K562 (cell line): Measurements from ENCODE around the gene GPRASP1. TPM values are rescaled to one million over a fixed set of nuclear protein-coding genes. Genes with fewer than 3 reads are reported as not detected.

Experiments
- ATF7 ChIP-seq: fragments of 450-650 bp; IDR thresholded peaks from 2 replicates; pipeline ENCODE4 v1.7.1; 2014; ENCODE audit warnings: mild to moderate bottlenecking, moderate library complexity
- BMI1 ChIP-seq: fragments of 150-350 bp; IDR thresholded peaks from 2 replicates; pipeline ENCODE4 v1.6.1; 2014; ENCODE audit warnings: low read length
- CSDE1 ChIP-seq, 2 experiments: fragments of 450-650 bp; IDR thresholded peaks; 2 replicates each; pipeline ENCODE4 v1.6.1; 2016; ENCODE audit warnings: mild to moderate bottlenecking in 1 of 2
- HDAC1 ChIP-seq, 2 experiments: fragments of 450-650 bp; IDR thresholded peaks; 2 replicates each; pipeline ENCODE4 v1.6.1; 2016 to 2017; ENCODE audit warnings: inconsistent platforms in 1 of 2, mild to moderate bottlenecking in 1 of 2, moderate library complexity in 1 of 2
- HLTF ChIP-seq: fragments of 450-650 bp; IDR thresholded peaks from 2 replicates; pipeline ENCODE4 v1.6.1; 2016
- HNRNPL ChIP-seq: fragments of 200-400 bp; formaldehyde crosslinking; IDR thresholded peaks from 2 replicates; pipeline ENCODE4 v1.6.1; 2017; ENCODE audit warnings: low read depth, mild to moderate bottlenecking, low read length
- MIER1 ChIP-seq: fragments of 450-650 bp; IDR thresholded peaks from 2 replicates; pipeline ENCODE4 v1.6.1; 2016; ENCODE audit warnings: antibody characterized with exemption, mild to moderate bottlenecking, low read depth
- NCOA4 ChIP-seq: fragments of 450-650 bp; IDR thresholded peaks from 2 replicates; pipeline ENCODE4 v1.6.1; 2018; ENCODE audit warnings: mild to moderate bottlenecking; ENCODE audit not compliant: partially characterized antibody
- NFIX ChIP-seq: fragments of 250-450 bp; sonication (Bioruptor Pico); IDR thresholded peaks from 2 replicates; pipeline ENCODE4 v1.4.0; 2020; ENCODE audit warnings: low read depth, mild to moderate bottlenecking, moderate library complexity
- PHTF2 ChIP-seq: fragments of 250-450 bp; sonication (Bioruptor Pico); IDR thresholded peaks from 2 replicates; pipeline ENCODE4 v1.5.0; 2021; ENCODE audit warnings: mild to moderate bottlenecking
- PTBP1 ChIP-seq: fragments of 200-400 bp; formaldehyde crosslinking; IDR thresholded peaks from 2 replicates; pipeline ENCODE4 v1.6.1; 2017; ENCODE audit warnings: low read depth, low read length
- SMARCA4 ChIP-seq: fragments of 450-650 bp; IDR thresholded peaks from 2 replicates; pipeline ENCODE4 v1.6.1; 2016
- SMARCA5 ChIP-seq: fragments of 450-650 bp; IDR thresholded peaks from 2 replicates; pipeline ENCODE4 v1.6.1; 2016
- SUPT5H ChIP-seq: fragments of 450-650 bp; IDR thresholded peaks from 2 replicates; pipeline ENCODE4 v1.6.1; 2016
- polyA plus RNA-seq, 8 experiments: library from polyadenylated mRNA; depleted of rRNA in 4 of 8; stranded (reverse) in 5 of 8; unstranded in 3 of 8; fragments of >200 nt; fragmentation: Nextera tagmentation in 2 of 8; fragmentation: Illumina TruSeq in 1 of 8; extraction: Ambion mirVana in 2 of 8; extraction: Trizol in 1 of 8; gene quantifications; 2 replicates each; pipeline versions ENCODE4 v1.2.1 to v1.2.3, GENCODE V29; 2011 to 2014; ENCODE audit warnings: inconsistent platforms in 1 of 8, missing spikeins in 1 of 8
- total RNA-seq, 7 experiments: library from RNA; depleted of rRNA in 6 of 7; stranded (reverse); fragments of >200 nt in 6 of 7; fragmentation: Illumina TruSeq in 2 of 7; extraction: Trizol in 2 of 7; gene quantifications; 2 replicates each; pipeline versions ENCODE4 v1.2.1 to v1.2.3, GENCODE V29; 2011 to 2021; ENCODE audit warnings: low replicate concordance in 1 of 7
- TF ChIP-seq, protein P1 (sequence below), 2 experiments: fragments of 450-650 bp in 1 of 2; sonication (generic) in 1 of 2; formaldehyde crosslinking; conservative IDR thresholded peaks; 2 replicates each; pipeline versions ENCODE4 v1.4.0 to v1.8.1; 2020 to 2022; ENCODE audit warnings: mild to moderate bottlenecking in 1 of 2, missing genetic modification reagents in 1 of 2
- TF ChIP-seq, protein P2 (sequence below): fragments of 250-450 bp; sonication (Bioruptor Pico); IDR thresholded peaks from 2 replicates; pipeline ENCODE4 v1.5.0; 2021; ENCODE audit warnings: mild to moderate bottlenecking, borderline replicate concordance
- TF ChIP-seq, protein P3 (sequence below): sonication (generic); formaldehyde crosslinking; IDR thresholded peaks from 2 replicates; pipeline ENCODE4 v1.5.0; 2020; ENCODE audit warnings: missing genetic modification reagents
- TF ChIP-seq, protein P4 (sequence below): fragments of 250-450 bp; sonication (Bioruptor Pico); IDR thresholded peaks from 2 replicates; pipeline ENCODE4 v1.5.1; 2021; ENCODE audit warnings: mild to moderate bottlenecking
- TF ChIP-seq, protein P5 (sequence below): fragments of 250-450 bp; sonication (Bioruptor Pico); IDR thresholded peaks from 2 replicates; pipeline ENCODE4 v1.8.0; 2021; ENCODE audit warnings: borderline replicate concordance, mild to moderate bottlenecking, moderate library complexity; ENCODE audit not compliant: poor library complexity, severe bottlenecking
- TF ChIP-seq, protein P6 (sequence below): fragments of 250-450 bp; sonication (Bioruptor Pico); IDR thresholded peaks from 2 replicates; pipeline ENCODE4 v1.8.0; 2021; ENCODE audit warnings: mild to moderate bottlenecking, moderate library complexity
- TF ChIP-seq, protein P7 (sequence below): sonication (generic); formaldehyde crosslinking; IDR thresholded peaks from 2 replicates; pipeline ENCODE4 v1.9.0; 2022; ENCODE audit warnings: mild to moderate bottlenecking, missing genetic modification reagents

Gene GPRASP1
- total and polyA plus RNA-seq, 9 of the 15 experiments (the other 6 are each of a cell fraction or from before 2014, with no cell fraction given) = 0.01 to 0.94 (median 0.23) TPM

DNA sequence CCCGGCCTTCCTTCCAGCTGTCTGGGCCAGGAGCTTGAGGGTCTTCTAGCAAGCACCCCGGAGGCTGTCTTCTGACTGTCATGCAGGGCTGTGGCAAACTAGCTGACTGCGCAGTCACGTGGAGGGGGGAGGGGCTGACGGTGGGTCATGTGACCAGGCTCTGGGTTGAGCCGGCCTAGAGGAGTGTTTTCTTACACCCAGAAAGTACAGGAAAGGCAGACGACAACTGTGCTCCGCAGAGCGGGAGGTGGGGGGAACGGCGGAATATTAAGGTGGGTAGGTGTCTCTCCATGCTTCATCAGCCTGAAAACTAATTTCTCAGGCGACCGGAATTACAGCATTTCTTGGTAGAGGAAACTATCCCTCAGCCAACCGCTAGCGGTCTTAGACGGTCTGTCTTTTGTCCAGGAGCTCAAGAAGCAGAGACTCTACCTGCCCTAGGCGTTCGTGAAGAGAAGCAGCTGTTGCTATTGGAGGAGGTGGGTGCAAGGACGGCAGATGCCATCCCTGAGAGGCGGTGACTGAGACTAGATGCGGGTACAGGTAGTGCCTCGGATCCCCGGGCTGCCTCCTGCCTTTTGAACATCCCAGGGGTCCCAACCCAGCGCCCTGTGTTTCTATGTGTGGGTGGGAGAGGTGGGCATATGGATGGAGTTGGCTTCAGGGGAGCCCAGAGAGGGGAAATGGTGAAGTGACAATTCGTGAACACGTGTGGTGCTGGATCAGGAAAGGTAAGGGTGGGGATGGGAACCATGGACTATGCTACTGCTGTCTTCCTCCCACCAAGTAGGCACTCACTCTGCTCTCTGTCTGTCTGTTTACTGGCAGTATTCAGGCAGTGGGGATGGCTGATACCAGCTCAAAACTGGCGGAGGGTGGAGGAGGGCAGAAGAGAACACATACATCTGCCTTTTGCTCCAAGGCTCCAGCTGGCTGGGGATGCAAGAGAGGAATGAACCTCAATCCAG is 8.8 kb downstream of the GPRASP1 start (continued):
- TF ChIP-seq SUPT5H (peak; percentile 41; the same call in 1 of the 2 replicates), HLTF (no peak), PTBP1 (no peak), PHTF2 (CRISPR knock-in tag) (no peak), NFIX (no peak), MIER1 (no peak), BMI1 (no peak), ATF7 (peak; percentile 54; the same call in 1 of the 2 replicates), CSDE1 (IDR thresholded peaks at IDR 0.05) (no peak), HNRNPL (no peak), SMARCA4 (no peak), HDAC1 (IDR thresholded peaks at IDR 0.05) (peak in 1 of 2 experiments; percentile 64; a peak in 2 of 4 replicates), NCOA4 (no peak), SMARCA5 (no peak)
- TF ChIP-seq, protein P1, sequence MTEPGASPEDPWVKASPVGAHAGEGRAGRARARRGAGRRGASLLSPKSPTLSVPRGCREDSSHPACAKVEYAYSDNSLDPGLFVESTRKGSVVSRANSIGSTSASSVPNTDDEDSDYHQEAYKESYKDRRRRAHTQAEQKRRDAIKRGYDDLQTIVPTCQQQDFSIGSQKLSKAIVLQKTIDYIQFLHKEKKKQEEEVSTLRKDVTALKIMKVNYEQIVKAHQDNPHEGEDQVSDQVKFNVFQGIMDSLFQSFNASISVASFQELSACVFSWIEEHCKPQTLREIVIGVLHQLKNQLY (CRISPR knock-in tag; conservative IDR thresholded peaks at IDR 0.05) = no peak
- TF ChIP-seq, protein P2, sequence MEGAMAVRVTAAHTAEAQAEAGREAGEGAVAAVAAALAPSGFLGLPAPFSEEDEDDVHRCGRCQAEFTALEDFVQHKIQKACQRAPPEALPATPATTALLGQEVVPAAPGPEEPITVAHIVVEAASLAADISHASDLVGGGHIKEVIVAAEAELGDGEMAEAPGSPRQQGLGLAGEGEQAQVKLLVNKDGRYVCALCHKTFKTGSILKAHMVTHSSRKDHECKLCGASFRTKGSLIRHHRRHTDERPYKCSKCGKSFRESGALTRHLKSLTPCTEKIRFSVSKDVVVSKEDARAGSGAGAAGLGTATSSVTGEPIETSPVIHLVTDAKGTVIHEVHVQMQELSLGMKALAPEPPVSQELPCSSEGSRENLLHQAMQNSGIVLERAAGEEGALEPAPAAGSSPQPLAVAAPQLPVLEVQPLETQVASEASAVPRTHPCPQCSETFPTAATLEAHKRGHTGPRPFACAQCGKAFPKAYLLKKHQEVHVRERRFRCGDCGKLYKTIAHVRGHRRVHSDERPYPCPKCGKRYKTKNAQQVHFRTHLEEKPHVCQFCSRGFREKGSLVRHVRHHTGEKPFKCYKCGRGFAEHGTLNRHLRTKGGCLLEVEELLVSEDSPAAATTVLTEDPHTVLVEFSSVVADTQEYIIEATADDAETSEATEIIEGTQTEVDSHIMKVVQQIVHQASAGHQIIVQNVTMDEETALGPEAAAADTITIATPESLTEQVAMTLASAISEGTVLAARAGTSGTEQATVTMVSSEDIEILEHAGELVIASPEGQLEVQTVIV (CRISPR knock-in tag) = no peak
- TF ChIP-seq, protein P3, sequence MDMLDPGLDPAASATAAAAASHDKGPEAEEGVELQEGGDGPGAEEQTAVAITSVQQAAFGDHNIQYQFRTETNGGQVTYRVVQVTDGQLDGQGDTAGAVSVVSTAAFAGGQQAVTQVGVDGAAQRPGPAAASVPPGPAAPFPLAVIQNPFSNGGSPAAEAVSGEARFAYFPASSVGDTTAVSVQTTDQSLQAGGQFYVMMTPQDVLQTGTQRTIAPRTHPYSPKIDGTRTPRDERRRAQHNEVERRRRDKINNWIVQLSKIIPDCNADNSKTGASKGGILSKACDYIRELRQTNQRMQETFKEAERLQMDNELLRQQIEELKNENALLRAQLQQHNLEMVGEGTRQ (CRISPR knock-in tag) = peak; percentile 98
- TF ChIP-seq, protein P4, sequence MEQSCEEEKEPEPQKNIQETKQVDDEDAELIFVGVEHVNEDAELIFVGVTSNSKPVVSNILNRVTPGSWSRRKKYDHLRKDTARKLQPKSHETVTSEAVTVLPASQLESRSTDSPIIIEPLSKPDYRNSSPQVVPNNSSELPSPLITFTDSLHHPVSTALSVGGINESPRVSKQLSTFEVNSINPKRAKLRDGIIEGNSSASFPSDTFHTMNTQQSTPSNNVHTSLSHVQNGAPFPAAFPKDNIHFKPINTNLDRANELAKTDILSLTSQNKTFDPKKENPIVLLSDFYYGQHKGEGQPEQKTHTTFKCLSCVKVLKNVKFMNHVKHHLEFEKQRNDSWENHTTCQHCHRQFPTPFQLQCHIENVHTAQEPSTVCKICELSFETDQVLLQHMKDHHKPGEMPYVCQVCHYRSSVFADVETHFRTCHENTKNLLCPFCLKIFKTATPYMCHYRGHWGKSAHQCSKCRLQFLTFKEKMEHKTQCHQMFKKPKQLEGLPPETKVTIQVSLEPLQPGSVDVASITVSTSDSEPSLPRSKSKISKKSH (CRISPR knock-in tag) = no peak
- TF ChIP-seq, protein P5, sequence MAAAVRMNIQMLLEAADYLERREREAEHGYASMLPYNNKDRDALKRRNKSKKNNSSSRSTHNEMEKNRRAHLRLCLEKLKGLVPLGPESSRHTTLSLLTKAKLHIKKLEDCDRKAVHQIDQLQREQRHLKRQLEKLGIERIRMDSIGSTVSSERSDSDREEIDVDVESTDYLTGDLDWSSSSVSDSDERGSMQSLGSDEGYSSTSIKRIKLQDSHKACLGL (CRISPR knock-in tag) = no peak
- TF ChIP-seq, protein P6, sequence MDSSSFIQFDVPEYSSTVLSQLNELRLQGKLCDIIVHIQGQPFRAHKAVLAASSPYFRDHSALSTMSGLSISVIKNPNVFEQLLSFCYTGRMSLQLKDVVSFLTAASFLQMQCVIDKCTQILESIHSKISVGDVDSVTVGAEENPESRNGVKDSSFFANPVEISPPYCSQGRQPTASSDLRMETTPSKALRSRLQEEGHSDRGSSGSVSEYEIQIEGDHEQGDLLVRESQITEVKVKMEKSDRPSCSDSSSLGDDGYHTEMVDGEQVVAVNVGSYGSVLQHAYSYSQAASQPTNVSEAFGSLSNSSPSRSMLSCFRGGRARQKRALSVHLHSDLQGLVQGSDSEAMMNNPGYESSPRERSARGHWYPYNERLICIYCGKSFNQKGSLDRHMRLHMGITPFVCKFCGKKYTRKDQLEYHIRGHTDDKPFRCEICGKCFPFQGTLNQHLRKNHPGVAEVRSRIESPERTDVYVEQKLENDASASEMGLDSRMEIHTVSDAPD (CRISPR knock-in tag) = no peak
- TF ChIP-seq, protein P7, sequence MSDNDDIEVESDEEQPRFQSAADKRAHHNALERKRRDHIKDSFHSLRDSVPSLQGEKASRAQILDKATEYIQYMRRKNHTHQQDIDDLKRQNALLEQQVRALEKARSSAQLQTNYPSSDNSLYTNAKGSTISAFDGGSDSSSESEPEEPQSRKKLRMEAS (CRISPR knock-in tag) = no peak
